ENCODE data around the gene RBM18. TPM values are rescaled to one million over a fixed set of nuclear protein-coding genes. Genes with fewer than 3 reads are reported as not detected.

Gene RBM18
- total RNA-seq, 1 experiment from 2014 or later, result 29.4 TPM

DNA sequence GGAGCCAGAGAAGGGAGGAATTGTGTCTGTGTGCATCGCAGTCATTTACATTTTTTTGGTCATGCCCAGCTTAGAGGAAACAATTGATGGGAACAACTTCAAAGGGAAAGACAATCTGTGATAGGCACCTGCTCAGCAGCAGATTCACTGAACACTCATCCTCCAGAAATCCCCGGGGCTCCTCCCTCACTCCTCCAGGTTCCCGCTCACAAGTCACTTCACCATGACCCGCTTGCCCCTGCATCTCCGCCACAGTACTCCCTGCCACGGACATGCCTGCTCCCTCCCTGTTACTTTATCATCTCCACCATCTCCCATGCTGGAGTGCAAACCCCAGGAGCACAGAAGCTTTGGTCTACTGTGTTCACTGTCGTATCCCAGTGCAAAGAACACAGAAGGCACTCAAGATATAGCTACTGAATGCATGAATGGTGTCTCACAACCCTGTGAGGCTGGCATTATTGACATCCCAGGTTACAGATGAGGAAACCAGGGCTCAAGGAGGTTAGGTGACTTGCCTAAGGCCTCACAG lies 52.1 kb downstream of the RBM18 start:
- no peaks in the 10 kb centered on the region for H3K9me3 ChIP-seq (replicated peaks)
- peaks cover 7% of the 10 kb centered on the region for H3K4me1 ChIP-seq
- H3K27ac ChIP-seq, result no peak overlapping the region
- H3K27me3 ChIP-seq, result no peaks in the 10 kb centered on the region
- H3K36me3 ChIP-seq, result no peaks in the 10 kb centered on the region
- no peak for DNase-seq
- H3K4me3 ChIP-seq, result no peak overlapping the region

GRCh38 chr9:122209451-122209850 lies 55.2 kb downstream of the RBM18 start:
- H3K4me3 ChIP-seq, result no peak overlapping the region
- no peak for DNase-seq
- no peaks in the 10 kb centered on the region for H3K36me3 ChIP-seq
- no peak overlapping the region for H3K27ac ChIP-seq
- no peaks in the 10 kb centered on the region for H3K9me3 ChIP-seq (replicated peaks)
- H3K4me1 ChIP-seq, result peaks cover 15% of the 10 kb centered on the region
- H3K27me3 ChIP-seq, result no peaks in the 10 kb centered on the region

- Histone ChIP-seq H3K4me1 (peaks cover 14% of the 10 kb centered on the region), H3K27ac (no peak overlapping the region), H3K36me3 (no peaks in the 10 kb centered on the region), H3K27me3 (no peaks in the 10 kb centered on the region), H3K4me3 (no peak overlapping the region), H3K9me3 (replicated peaks) (no peaks in the 10 kb centered on the region)
- DNase-seq, result no peak
These were observed 57.5 kb downstream of the RBM18 start for GRCh38 chr9:122207096-122207495.

DNA sequence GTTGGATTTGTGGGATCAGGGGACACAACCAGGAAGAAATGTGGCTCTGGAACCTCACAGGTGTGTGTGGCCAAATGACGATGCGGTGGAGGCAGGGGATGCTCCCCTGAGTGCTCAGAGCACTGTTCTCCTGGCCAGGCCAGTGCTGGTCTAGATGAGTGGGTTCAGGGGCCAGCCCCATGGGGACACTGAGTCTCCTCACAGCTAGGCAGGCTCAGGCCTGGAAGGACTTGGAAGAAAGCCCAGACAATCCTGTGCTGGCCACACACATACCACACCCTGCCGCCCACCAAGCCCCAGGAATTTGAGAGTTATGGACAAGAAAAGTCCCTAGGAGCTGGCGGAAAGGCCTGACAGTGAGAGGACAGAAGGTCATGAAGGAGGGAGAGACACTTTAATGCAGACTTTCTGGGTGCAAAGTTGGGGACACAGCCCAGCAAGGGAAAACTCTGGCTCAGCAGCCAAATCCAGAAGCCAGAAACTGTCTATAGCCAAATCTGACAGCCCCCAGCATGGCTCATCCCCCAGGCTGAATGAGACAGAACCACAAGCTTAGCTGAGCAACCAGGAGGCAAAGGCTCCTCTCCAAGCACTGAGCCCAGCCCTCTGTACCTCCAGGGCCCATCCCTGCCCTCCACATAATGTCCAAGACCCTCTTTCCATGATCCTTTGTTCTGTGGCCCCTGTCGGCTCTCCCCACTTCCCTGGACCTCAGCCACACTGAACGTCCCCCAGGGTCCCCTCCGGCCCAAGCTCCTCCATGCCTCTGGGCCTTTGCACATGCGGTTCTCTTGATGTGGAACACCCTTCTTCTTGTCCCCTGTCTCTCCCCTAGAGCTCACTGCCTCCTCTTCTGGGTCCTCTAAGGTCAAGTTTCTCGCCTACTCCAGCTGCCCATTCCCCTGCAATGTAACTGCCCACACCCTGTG lies 58.3 kb downstream of the RBM18 start:
- DNase-seq, result peak; percentile 73 to 80
- no peak overlapping the region for H3K4me3 ChIP-seq
- peak overlapping the region; percentile 2; the same call in 1 of the 2 replicates for H3K27ac ChIP-seq
- no peaks in the 10 kb centered on the region for H3K36me3 ChIP-seq
- H3K9me3 ChIP-seq (replicated peaks), result no peaks in the 10 kb centered on the region
- H3K4me1 ChIP-seq, result peaks cover 16% of the 10 kb centered on the region
- no peaks in the 10 kb centered on the region for H3K27me3 ChIP-seq

DNA sequence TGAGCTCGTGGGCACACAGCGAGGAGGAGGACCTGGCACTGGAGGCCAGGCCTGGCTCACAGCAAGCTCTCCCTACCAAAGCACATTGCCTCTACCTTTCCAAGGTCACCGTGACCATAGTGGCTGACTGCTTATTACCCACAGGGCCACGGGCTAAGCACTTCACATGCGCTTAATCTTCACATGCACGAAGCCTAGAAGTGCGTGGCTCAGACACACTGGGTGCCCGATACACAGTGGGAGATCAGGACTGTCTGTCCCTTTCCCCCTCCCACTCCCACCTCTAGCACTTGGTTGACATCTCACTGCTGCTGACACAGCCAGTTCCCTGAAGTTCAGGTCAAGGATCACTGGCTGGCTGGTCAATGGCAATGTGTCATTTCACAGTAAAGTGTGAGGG lies 59.5 kb downstream of the RBM18 start:
- H3K27me3 ChIP-seq, result no peaks in the 10 kb centered on the region
- no peaks in the 10 kb centered on the region for H3K9me3 ChIP-seq (replicated peaks)
- no peak overlapping the region for H3K4me3 ChIP-seq
- H3K4me1 ChIP-seq, result peaks cover 16% of the 10 kb centered on the region
- no peak overlapping the region for H3K27ac ChIP-seq
- DNase-seq, result no peak
- H3K36me3 ChIP-seq, result no peaks in the 10 kb centered on the region

- H3K4me1 ChIP-seq, result peaks cover 16% of the 10 kb centered on the region
- no peaks in the 10 kb centered on the region for H3K9me3 ChIP-seq (replicated peaks)
- H3K27me3 ChIP-seq, result no peaks in the 10 kb centered on the region
- no peak for DNase-seq
- H3K4me3 ChIP-seq, result no peak overlapping the region
- no peaks in the 10 kb centered on the region for H3K36me3 ChIP-seq
- H3K27ac ChIP-seq, result no peak overlapping the region
These were observed 60.1 kb downstream of the RBM18 start for GRCh38 chr9:122204491-122204890.

GRCh38 chr9:122204055-122204454 lies 60.6 kb downstream of the RBM18 start:
- Histone ChIP-seq H3K4me1 (peaks cover 16% of the 10 kb centered on the region), H3K27me3 (no peaks in the 10 kb centered on the region), H3K4me3 (no peak overlapping the region), H3K36me3 (no peaks in the 10 kb centered on the region), H3K9me3 (replicated peaks) (no peaks in the 10 kb centered on the region), H3K27ac (no peak overlapping the region)
- DNase-seq, result no peak

- Histone ChIP-seq H3K9me3 (replicated peaks) (no peaks in the 10 kb centered on the region), H3K27ac (no peak overlapping the region), H3K4me1 (peaks cover 16% of the 10 kb centered on the region), H3K4me3 (no peak overlapping the region), H3K36me3 (no peaks in the 10 kb centered on the region), H3K27me3 (no peaks in the 10 kb centered on the region)
- no peak for DNase-seq
These were observed 62.5 kb downstream of the RBM18 start for GRCh38 chr9:122202111-122202510.

- Histone ChIP-seq H3K4me3 (no peak overlapping the region), H3K9me3 (replicated peaks) (no peaks in the 10 kb centered on the region), H3K36me3 (no peaks in the 10 kb centered on the region), H3K27ac (no peak overlapping the region), H3K4me1 (peaks cover 13% of the 10 kb centered on the region), H3K27me3 (no peaks in the 10 kb centered on the region)
- DNase-seq, result peak in 1 of 2 experiments; percentile 28
These were observed 63.0 kb downstream of the RBM18 start for GRCh38 chr9:122201641-122202040.

DNA sequence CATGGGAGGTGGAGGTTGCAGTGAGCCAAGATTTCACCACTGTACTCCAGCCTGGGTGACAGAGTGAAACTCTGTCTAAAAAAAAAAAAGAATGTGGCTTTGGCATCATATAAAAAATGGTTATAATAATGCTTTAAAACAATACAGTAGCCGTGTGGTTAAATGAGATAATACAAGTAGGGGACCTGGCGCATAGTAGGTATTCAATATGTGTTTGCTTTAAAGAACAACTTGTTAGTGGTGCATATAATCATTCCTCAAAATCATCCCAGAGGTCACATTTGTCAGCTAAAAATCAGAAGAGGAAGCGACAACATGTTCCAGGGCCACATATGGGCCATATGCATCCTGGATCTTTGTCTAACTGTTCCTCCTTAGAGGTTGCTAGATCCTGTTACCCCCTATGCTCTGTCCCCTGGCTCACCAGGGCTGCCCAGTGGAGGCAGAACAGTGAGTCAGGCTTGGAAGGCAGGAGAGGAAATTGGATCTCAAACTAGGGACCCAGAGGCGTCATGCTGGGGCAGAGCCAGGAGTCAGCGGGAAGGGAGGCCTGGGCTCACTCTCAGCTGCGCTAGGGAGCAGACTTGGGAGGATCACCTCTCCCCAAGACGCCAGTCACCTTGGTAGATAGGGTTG lies 63.6 kb downstream of the RBM18 start:
- H3K4me1 ChIP-seq, result peaks cover 7% of the 10 kb centered on the region
- no peak overlapping the region for H3K27ac ChIP-seq
- H3K4me3 ChIP-seq, result no peak overlapping the region
- no peaks in the 10 kb centered on the region for H3K9me3 ChIP-seq (replicated peaks)
- H3K36me3 ChIP-seq, result no peaks in the 10 kb centered on the region
- no peaks in the 10 kb centered on the region for H3K27me3 ChIP-seq
- peak in 1 of 2 experiments; percentile 25 for DNase-seq

GRCh38 chr9:122197882-122198281 lies 66.8 kb downstream of the RBM18 start:
- Histone ChIP-seq H3K9me3 (replicated peaks) (no peaks in the 10 kb centered on the region), H3K36me3 (no peaks in the 10 kb centered on the region), H3K27ac (no peak overlapping the region), H3K4me1 (peaks cover 4% of the 10 kb centered on the region), H3K27me3 (no peaks in the 10 kb centered on the region), H3K4me3 (no peak overlapping the region)
- no peak for DNase-seq

DNA sequence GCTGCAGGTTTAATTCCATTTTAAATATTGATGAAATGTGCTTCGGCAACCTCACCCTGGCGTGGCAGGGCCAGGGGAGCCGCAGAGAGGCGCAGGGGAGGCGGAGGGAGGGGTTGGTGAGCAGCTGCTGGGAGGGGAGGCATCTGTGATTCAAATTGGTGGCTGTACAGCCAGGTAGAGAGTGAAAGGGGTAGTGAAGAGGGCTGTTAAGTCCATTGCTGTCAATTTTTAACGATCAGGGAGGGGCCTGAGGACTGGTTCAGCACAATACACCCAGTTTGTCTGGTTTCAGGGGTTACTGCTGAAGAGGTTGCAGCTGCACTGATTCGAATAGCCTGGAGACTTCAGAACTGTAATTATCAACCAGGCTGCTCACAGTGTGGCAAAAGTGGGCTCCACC lies 67.2 kb downstream of the RBM18 start:
- H3K4me3 ChIP-seq, result no peak overlapping the region
- DNase-seq, result no peak
- H3K27ac ChIP-seq, result no peak overlapping the region
- no peaks in the 10 kb centered on the region for H3K36me3 ChIP-seq
- peaks cover 8% of the 10 kb centered on the region for H3K4me1 ChIP-seq
- H3K9me3 ChIP-seq (replicated peaks), result no peaks in the 10 kb centered on the region
- H3K27me3 ChIP-seq, result no peaks in the 10 kb centered on the region

DNA sequence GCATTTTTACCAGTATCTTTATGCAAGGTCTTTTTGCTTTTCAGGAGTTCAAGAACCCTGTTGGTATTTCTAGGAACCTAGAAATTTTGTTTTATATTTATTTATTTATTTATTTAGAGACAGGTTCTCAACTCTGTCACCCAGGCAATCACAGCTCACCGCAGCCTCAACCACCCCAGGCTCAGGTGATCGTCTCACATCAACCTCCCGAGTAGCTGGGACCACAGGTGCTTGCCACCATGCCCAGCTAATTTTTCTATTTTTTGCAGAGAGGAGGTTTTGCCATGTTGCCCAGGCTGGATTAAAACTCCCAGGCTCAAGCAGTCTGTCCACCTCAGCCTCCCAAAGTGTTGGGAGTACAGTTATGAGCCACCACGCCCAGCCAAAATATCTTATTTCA lies 68.8 kb downstream of the RBM18 start:
- H3K36me3 ChIP-seq, result no peaks in the 10 kb centered on the region
- H3K4me3 ChIP-seq, result no peak overlapping the region
- peaks cover 12% of the 10 kb centered on the region for H3K4me1 ChIP-seq
- no peak for DNase-seq
- H3K9me3 ChIP-seq (replicated peaks), result no peaks in the 10 kb centered on the region
- H3K27ac ChIP-seq, result no peak overlapping the region
- H3K27me3 ChIP-seq, result no peaks in the 10 kb centered on the region

- peaks cover 12% of the 10 kb centered on the region for H3K4me1 ChIP-seq
- no peak for DNase-seq
- no peaks in the 10 kb centered on the region for H3K9me3 ChIP-seq (replicated peaks)
- H3K36me3 ChIP-seq, result no peaks in the 10 kb centered on the region
- no peak overlapping the region for H3K27ac ChIP-seq
- no peak overlapping the region for H3K4me3 ChIP-seq
- no peaks in the 10 kb centered on the region for H3K27me3 ChIP-seq
These were observed 71.0 kb downstream of the RBM18 start for GRCh38 chr9:122193651-122194050.

GRCh38 chr9:122192914-122193525 lies 71.6 kb downstream of the RBM18 start:
- no peak overlapping the region for H3K4me3 ChIP-seq
- H3K36me3 ChIP-seq, result no peaks in the 10 kb centered on the region
- no peaks in the 10 kb centered on the region for H3K9me3 ChIP-seq (replicated peaks)
- H3K27me3 ChIP-seq, result no peaks in the 10 kb centered on the region
- no peak overlapping the region for H3K27ac ChIP-seq
- peak in 1 of 2 experiments; percentile 26 for DNase-seq
- H3K4me1 ChIP-seq, result peaks cover 12% of the 10 kb centered on the region
